Measurements from ENCODE around the gene ATP6V0C. TPM values are rescaled to one million over a fixed set of nuclear protein-coding genes. Genes with fewer than 3 reads are reported as not detected.

The ATP6V0C gene
- polyA plus RNA-seq, 3 donors: 176 to 310 (median 187) TPM

- H3K36me3 Mint-ChIP-seq: peaks cover 55 to 77% of the 10 kb centered on the region in 2 donors
These were observed 10.1 kb downstream of the ATP6V0C start for GRCh38 chr16:2523801-2524231.

DNA sequence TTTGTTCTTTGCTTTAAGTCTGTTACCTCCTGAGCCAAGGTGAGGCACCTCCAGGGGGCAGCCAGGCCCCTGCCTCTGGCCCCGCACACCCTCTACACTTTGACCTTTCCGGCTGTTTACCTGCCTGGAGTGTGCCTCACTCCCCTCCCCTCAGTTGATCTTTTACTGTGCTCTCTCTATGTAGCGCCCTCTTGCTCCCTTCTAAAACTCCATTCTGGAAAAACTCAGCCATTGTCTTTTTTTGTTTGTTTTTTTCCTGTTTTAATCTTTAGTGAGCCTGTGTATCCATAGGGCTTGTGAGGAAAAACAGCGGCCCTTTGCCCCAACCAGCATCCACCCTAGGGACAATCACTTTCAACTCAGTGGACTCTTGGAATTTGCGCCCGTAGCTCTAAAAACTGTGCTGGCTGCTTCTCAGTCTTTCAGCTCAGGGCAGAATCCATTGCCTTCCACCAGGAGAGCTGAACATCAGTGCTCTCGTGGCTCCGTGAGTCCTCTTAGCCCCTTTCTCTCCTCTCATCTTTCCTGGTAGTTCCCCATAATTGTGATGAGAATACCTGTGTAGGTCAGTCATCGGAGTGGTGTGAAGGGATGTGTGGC, 10.7 kb downstream of the ATP6V0C start:
- DNase-seq: no peak
- Histone ChIP-seq H3K36me3 (replicated peaks in 1 of 2; ENCODE audit: control insufficient read depth in 1 of 2, insufficient read depth in 2 of 2, low read length in 2 of 2) (peaks cover 62 to 73% of the 10 kb centered on the region in 2 donors), H3K4me3 (replicated peaks in 1 of 3; ENCODE audit: low read depth in 2 of 3, low read length in 3 of 3) (no peak overlapping the region), H3K79me2 (ENCODE audit: insufficient read depth, low read length) (peaks cover 40% of the 10 kb centered on the region), H4K20me1 (ENCODE audit: insufficient read depth, low read length) (peaks cover 87% of the 10 kb centered on the region), H3K9ac (ENCODE audit: insufficient read depth, low read length, poor library complexity, severe bottlenecking) (no peak overlapping the region), H3K27me3 (ENCODE audit: control insufficient read depth in 2 of 2, insufficient read depth in 2 of 2, low read length in 2 of 2) (no peaks in the 10 kb centered on the region), H3K9me3 (replicated peaks in 1 of 2; ENCODE audit: control insufficient read depth in 1 of 2, insufficient read depth in 1 of 2, low read length in 2 of 2) (no peaks in the 10 kb centered on the region), H2AFZ (ENCODE audit: insufficient read depth, low read depth, low read length, poor library complexity, severe bottlenecking) (no peak overlapping the region), H3K4me2 (replicated peaks; ENCODE audit: extremely low read depth, low read length, poor library complexity, severe bottlenecking) (no peak overlapping the region), H3K27ac (ENCODE audit: low read depth in 1 of 2, low read length in 2 of 2) (no peak overlapping the region), H3K4me1 (ENCODE audit: control insufficient read depth in 1 of 2, insufficient read depth in 2 of 2, low read length in 2 of 2) (peaks cover 14 to 16% of the 10 kb centered on the region in 2 donors)
- peak overlapping the region in 2 of 7 donors; percentile 43 to 49 for H3K27ac Mint-ChIP-seq
- peaks cover 23% of the 10 kb centered on the region for H3K4me1 Mint-ChIP-seq
- H3K27me3 Mint-ChIP-seq (ENCODE audit: low read depth in 3 of 3): no peaks in the 10 kb centered on the region
- H3K36me3 Mint-ChIP-seq: peaks cover 55 to 77% of the 10 kb centered on the region in 2 donors
- WGBS (ENCODE audit: insufficient coverage): 93% methylated on average over 4 of the region's 9 CpGs
- H3K9me3 Mint-ChIP-seq: peaks cover 0 to 2% (median 0%) of the 10 kb centered on the region in 7 donors
- H3K4me3 Mint-ChIP-seq: no peak overlapping the region
- intact Hi-C loops (cut with micrococcal nuclease): no loop called here
- TF ChIP-seq CTCF (IDR thresholded peaks at IDR 0.05): no peak

More at GRCh38 chr16:2523801-2524231, 10.1 kb downstream of the ATP6V0C start:
- Histone ChIP-seq H2AFZ (ENCODE audit: insufficient read depth, low read depth, low read length, poor library complexity, severe bottlenecking) (no peak overlapping the region), H3K4me3 (replicated peaks in 1 of 3; ENCODE audit: low read depth in 2 of 3, low read length in 3 of 3) (no peak overlapping the region), H3K9ac (ENCODE audit: insufficient read depth, low read length, poor library complexity, severe bottlenecking) (no peak overlapping the region), H3K27ac (ENCODE audit: low read depth in 1 of 2, low read length in 2 of 2) (no peak overlapping the region), H3K36me3 (replicated peaks in 1 of 2; ENCODE audit: control insufficient read depth in 1 of 2, insufficient read depth in 2 of 2, low read length in 2 of 2) (peaks cover 62 to 72% of the 10 kb centered on the region in 2 donors), H3K4me2 (replicated peaks; ENCODE audit: extremely low read depth, low read length, poor library complexity, severe bottlenecking) (no peak overlapping the region), H3K9me3 (replicated peaks in 1 of 2; ENCODE audit: control insufficient read depth in 1 of 2, insufficient read depth in 1 of 2, low read length in 2 of 2) (no peaks in the 10 kb centered on the region), H3K27me3 (ENCODE audit: control insufficient read depth in 2 of 2, insufficient read depth in 2 of 2, low read length in 2 of 2) (no peaks in the 10 kb centered on the region), H3K4me1 (ENCODE audit: control insufficient read depth in 1 of 2, insufficient read depth in 2 of 2, low read length in 2 of 2) (peaks cover 20 to 21% of the 10 kb centered on the region in 2 donors), H4K20me1 (ENCODE audit: insufficient read depth, low read length) (peaks cover 87% of the 10 kb centered on the region), H3K79me2 (ENCODE audit: insufficient read depth, low read length) (peaks cover 46% of the 10 kb centered on the region)
- Mint-ChIP-seq H3K27ac (peak overlapping the region in 2 of 7 donors; percentile 47 to 50), H3K27me3 (ENCODE audit: low read depth in 3 of 3) (no peaks in the 10 kb centered on the region), H3K4me3 (no peak overlapping the region), H3K4me1 (peaks cover 30% of the 10 kb centered on the region), H3K9me3 (peaks cover 0 to 2% (median 0%) of the 10 kb centered on the region in 7 donors)
- 98% methylated on average over 4 of the region's 6 CpGs for WGBS (ENCODE audit: insufficient coverage)
- intact Hi-C loops (cut with micrococcal nuclease): no loop called here
- DNase-seq: no peak
- no peak for TF ChIP-seq CTCF (IDR thresholded peaks at IDR 0.05)

Data from CD14-positive monocyte (primary cell).